Left forelimb (tissue), 1 donor: ENCODE measurements around the gene KIF2A.

Experiments used
- DNase-seq: peaks from one replicate; pipeline ENCODE4 v3.0.0-alpha.2; 2018; ENCODE audit warnings: low spot score

KIF2A gene

DNA sequence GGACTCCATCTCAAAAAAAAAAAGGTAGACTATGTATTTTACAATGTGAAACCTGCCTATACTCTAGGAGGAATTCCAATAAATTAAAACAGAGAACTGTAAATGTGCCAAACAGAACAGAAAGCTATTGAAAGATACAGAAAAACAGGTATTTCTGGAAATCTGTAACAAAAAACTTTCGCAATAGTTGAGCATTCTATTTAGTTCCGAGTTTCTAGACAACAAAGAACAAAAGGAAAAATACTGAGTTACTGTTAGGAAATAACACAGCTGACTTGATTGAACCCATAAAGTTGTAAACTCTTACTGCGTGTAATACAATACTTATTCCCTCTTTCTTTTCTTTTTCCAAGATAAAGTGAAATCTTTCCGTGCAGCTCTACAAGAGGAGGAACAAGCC lies 79.1 kb downstream of the KIF2A start:
- DNase-seq = no peak

DNA sequence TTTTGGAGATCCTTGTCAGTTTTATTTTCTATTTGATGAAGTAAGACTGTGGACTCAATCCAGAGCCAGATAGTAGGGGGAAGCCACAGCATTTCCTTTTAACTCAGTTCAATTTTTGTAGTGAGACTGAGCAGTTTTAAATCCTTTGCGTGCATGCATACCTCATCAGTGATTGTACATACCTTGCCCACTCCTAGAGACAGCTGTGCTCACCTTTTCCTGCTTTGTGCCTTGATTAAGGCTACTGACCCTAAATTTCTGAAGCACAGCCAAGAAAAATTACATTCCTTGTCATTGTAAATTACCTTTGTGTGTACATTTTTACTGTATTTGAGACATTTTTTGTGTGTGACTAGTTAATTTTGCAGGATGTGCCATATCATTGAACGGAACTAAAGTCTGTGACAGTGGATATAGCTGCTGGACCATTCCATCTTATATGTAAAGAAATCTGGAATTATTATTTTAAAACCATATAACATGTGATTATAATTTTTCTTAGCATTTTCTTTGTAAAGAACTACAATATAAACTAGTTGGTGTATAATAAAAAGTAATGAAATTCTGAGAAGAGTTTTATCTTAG lies 79.9 kb downstream of the KIF2A start:
- no peak for DNase-seq

DNA sequence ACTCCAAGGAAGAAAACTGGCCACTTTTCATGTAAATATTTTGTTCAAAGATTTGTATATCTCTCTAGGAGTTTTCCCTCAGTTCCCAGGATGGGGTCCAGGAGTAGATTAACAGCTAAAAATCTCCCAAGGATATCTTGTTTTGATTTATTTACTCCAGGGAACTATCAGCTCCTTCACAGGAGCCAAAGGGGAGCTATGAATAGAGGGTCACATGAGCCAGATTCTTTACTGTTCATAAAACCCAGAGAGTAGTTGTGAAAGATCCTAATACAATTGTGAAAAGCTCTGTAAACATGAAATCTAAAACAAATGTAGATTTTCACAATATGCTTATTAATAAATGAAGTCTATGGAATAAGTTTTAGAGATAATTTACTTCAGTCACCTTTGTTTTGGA lies 80.8 kb downstream of the KIF2A start:
- DNase-seq = no peak

DNA sequence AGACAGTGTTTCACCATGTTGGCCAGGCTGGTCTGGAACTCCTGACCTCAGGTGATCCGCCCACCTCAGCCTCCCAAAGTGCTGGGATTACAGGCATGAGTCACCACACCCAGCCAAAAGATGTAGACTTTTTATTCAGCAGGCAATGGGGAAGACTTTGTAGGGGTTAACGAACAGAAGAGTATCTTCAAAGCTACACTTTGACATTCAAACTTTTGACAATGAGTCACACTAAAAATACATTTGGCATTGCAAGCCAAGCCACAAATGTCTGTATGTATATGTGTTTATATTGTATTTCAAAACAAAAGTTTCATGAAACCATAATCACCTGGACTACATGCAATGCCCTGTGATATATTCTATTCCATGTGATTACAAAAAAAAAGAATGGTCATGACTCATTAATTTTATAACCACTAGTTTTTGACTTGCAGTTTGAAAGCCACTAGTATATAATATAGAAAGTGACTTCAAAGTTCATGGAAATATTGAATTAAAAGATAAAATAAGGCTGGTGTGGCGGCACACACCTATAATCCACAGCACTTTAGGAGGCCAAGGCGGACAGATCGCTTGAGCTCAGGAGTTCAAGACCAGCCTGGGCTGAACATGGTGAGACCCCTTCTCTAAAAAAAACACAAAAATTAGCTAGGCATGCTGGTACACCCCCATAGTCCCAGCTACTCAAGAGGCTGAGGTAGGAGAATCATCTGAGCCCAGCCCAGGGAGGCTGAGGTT lies 89.4 kb downstream of the KIF2A start:
- no peak for DNase-seq

DNA sequence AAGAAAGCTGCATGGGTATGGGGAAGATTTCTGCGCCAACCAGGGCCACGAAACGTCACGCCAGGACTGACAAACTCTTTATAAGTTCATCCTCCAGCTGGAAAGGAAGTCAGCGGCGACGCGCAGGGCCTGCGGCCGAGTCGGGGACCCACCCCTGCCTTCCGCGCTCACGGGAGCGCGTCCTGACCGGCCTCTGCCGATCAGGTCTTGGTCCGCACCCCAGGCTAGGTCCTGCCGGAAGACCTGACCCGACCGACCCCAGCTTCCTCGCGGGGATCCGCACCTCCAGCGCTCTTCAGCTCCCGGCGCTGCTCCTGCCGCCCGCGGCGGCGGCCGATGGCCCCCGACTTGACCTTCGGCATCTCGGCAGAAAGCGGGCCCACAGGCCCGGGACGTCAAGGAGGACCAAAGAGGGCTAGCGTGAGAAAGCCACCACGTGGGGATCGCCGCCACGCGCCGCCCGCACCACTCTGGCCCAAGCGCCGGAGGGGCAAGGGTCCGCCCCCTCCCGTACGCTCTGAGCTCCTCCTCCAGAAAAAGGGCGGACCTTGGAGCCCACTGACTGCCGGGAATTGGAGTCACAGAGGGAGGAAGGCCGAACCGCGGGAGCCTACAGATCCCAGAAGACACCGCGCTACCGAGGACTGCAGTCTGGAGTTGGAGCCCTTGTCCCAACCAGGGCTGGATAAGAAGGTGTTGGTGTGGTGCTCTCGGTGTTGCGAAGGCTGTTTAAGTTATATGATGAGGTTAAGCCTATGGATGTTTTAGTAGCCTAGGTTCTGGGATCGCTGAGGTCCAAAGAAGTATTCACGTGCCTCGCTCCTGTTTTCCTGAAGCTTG lies 97.6 kb downstream of the KIF2A start, which contains the start of gene DIMT1:
TSS of gene DIMT1 (minus strand) at position 495 of the 840 bp plus-strand sequence. CDS start at position 362, 133 bp downstream.
- peak; percentile 94 for DNase-seq

DNA sequence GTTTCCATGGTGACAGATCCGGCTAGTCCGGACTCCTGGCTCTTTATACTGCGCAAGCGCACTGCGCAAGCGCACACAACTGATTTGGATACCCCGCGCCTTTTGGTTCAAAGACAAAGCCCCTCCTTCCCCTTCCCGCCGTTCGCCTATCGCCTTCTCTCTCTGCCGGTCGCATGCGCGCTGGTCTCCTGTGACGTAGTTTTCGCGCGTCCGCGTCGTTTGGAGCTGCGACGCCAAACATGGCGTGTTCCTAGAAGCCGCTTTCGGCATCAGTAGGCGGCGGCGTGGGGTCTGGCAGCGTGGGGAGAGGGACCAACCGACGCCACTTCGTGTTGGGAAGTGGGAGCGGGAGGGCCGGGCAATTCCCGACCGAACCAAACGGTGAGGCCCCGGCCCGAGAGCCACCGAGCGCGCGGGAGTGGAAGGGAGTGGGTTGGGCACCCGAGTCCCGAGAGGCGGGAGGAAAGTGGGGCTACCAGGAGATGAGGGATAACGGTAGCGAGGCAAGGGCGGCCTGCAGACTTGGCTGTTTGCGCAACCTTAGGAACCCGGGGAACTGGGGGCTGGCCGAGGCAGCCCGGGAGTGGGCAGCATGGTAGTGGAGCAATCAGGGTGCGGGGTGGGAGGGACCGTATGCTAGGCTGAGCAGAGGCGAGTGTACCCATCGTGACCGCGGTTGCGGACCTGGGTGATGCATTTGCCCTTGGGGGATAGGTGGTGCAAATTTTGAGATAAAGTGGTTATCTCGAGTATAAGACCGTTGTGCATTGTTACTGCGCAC lies 106.7 kb downstream of the KIF2A start, which contains the start of gene IPO11:
TSS of gene IPO11 (plus strand) at position 215 of the 781 bp plus-strand sequence. CDS start 24,517 bp downstream, outside the sequence.
- peak; percentile 99 for DNase-seq

DNA sequence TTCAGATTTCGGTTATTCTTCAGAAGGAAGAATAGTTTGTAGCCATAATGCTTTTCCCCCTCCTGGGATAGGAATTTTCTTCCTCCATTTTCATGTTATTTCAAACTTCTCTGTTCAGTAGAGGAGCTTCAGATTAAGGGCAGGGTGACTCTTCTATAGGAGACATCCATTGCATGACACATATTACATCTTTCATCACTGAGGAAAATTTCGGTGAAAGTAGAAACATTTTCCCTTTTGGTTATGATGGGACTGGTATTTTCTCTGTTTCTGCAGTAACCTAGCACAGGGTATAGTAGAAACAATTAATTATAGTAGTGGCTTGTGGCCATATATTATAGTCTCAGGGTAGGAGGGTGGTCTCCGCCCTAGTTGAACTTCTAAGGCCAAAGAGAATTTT lies 107.7 kb downstream of the KIF2A start:
- DNase-seq = no peak

DNA sequence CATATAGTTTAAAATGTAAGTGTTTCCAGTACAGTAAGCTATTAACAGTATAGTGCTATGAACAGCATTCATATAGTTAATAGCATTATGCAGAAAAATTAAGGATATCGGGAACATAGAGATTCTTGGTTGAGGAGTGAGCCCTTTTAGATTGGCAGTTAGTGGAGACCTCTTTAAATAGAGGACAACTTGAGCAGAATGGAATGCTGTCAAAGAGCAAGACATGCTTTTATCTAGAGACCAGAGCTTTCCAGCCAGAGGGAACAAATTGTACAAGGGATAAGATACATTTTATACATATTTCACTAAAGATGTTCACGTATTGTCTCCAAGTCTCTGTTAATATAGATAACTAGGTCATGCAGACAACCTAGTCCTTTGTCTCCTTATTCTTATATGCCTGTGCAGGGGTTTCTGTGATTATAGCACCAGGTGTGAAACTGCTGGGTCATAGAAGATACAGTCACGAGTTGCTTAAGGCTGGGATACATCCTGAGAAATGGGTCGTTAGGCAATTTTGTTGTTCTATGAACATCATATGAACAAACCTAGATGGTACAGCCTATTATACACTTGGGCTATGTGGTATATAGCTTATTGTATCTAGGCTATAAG lies 112.6 kb downstream of the KIF2A start:
- DNase-seq = no peak

DNA sequence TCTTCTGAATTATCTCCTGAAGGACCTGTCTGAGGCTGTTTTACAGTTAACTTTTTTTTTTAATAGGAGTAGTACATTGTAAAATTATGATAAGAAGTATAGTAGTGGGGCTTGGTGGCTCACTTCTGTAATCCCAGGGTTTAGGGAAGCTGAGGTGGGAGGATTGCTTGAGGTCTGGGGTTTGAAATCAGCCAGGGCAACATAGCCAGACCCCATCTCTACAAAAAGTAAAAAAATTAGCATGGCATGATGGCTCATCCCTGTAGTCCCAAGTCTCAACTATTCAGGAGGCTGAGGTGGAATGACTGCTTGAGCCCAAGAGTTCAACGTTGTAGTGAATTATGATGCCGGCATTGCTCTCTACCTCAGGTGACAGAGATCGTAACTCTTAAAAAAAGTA lies 113.6 kb downstream of the KIF2A start:
- no peak for DNase-seq

DNA sequence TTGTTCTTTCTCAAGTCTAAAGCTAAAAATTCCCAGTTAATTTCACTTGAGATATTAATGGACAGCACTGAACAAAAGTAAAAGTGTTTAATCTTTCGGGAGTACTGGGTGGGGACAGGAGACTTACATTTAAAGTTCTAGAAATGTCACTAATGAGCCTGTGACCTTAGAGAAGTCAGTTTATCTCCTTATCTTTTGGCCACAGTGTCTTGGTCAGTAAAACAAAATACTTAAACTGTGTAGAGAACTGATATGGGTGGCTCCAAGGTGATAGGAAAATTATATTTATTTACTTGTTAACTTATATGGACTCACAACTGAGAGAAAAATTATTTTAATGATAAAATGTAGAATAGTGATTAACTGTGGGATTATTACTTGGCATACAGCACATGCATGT lies 115.4 kb downstream of the KIF2A start:
- no peak for DNase-seq

DNA sequence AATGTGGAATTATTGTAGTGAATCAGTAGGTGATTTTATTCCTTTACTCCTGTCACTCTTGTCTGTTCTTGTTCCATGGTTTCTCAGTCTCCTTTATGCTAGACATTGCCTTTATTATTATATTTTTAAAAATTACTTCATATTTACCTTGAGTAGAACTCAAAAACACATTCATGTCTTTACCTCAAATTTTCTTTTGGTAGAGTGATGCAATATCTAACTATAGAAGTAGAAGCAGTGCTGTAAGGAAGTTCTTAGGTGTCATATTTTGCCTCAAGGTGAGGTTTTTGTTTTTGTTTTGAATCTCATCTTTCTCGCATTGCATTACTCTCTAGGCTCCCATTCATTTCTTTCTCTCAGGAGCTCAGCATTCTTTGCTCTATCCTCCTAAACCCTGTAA lies 118.8 kb downstream of the KIF2A start:
- DNase-seq = no peak

DNA sequence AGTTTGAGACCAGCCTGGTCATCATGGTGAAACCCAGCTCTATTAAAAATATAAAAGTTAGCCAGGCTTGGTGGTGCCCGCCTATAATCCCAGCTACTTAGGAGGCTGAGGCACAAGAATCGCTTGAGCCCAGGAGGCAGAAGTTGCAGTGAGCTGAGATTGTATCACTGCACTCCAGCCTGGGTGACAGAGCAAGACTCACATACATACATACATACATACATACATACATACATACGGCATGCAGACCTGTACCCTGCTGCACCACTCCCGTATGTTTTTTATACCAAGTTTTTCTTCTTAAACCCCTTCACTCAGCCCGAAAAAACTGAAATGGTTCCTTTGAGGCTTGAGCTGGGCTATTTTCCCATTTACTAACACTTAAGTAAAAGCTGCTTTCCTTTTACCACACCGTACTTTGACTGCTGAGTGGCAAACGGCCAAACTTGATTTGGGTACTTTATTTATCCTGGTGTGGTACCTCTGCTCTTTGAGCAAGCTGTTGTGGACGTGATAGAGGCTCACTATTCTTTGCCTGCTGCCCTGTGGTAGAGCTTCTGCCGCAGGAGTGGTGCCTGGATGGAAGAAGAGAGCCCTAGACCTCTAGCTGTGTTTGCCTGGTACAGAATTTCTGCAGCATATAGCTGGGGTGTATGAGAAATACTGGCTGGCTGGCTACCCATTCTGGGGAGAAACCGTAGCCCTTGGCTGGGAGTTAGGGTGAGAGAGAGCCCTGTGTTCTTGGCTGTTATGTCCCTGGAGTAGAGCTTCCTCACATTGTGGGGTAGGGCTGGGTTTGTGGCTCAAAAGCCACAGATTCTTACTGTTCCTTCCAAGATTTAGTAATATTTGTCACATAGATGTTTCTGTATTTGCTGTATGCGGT lies 126.0 kb downstream of the KIF2A start:
- no peak for DNase-seq

DNA sequence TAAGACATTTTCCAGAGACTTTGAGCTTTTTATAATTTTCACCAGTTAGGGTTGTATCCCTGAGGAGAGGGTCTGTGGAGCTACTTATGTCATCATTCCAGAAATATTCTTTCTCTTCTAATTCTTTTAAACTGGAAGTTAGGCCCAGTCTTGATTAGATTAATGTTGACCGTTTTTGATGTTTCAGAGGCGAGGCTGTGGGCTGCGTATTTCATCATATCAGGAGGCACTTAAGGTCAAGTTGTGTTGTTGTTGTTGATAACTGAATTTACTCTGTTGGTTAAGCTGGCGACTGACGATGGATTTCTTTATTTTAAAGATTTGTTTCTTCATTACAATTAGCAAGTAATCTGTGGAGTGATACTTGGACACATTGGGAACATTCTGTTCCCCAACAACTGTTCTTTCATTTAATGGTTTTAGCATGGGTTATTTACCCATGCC lies 126.6 kb downstream of the KIF2A start:
- DNase-seq = no peak
